Activated gamma-delta T cell treated with anti-CD3 and anti-CD28 coated beads, Interleukin-2, amount 50 U/mL, for 16 hours (primary cell): Measurements from ENCODE around the gene PLXNA3.
A peak's percentile ranks its signal among the peaks of the same experiment; 100 is the strongest.

ENCODE experiments used
- DNase-seq: peaks from one replicate; pipeline ENCODE4 v3.0.0-alpha.2; 2020; ENCODE audit warnings: low read depth

Gene PLXNA3

GRCh38 chrX:154435171-154435733 lies 22.8 kb upstream of the PLXNA3 start:
- DNase-seq: no peak

- peak; percentile 19 for DNase-seq
These were observed 21.6 kb upstream of the PLXNA3 start for GRCh38 chrX:154436374-154436982.

- DNase-seq: peak; percentile 29
These were observed 20.9 kb upstream of the PLXNA3 start, which contains the start of gene GDI1 for GRCh38 chrX:154436983-154437752. GDI1 (plus strand) TSS chrX:154437154; CDS start chrX:154437255, 101 bp downstream.

GRCh38 chrX:154437971-154438893 lies 19.8 kb upstream of the PLXNA3 start:
- no peak for DNase-seq

GRCh38 chrX:154439841-154440240 lies 18.2 kb upstream of the PLXNA3 start:
- DNase-seq: no peak

- no peak for DNase-seq
These were observed 17.3 kb upstream of the PLXNA3 start for GRCh38 chrX:154440623-154441357.

- no peak for DNase-seq
These were observed 16.5 kb upstream of the PLXNA3 start for GRCh38 chrX:154441564-154441963.

- no peak for DNase-seq
These were observed 15.9 kb upstream of the PLXNA3 start for GRCh38 chrX:154441984-154442707.

GRCh38 chrX:154443479-154443910 lies 14.6 kb upstream of the PLXNA3 start:
- DNase-seq: no peak

GRCh38 chrX:154443992-154444754 lies 13.9 kb upstream of the PLXNA3 start, which contains the start of gene FAM50A:
FAM50A (plus strand) TSS chrX:154444141; CDS start chrX:154444236, 95 bp downstream.
- peak; percentile 49 for DNase-seq

GRCh38 chrX:154444755-154445246 lies 13.3 kb upstream of the PLXNA3 start:
- DNase-seq: no peak

GRCh38 chrX:154445776-154446175 lies 12.3 kb upstream of the PLXNA3 start:
- no peak for DNase-seq

GRCh38 chrX:154446430-154446829 lies 11.7 kb upstream of the PLXNA3 start:
- no peak for DNase-seq

GRCh38 chrX:154448484-154448883 lies 9.6 kb upstream of the PLXNA3 start:
- no peak for DNase-seq

- no peak for DNase-seq
These were observed 8.5 kb upstream of the PLXNA3 start for GRCh38 chrX:154449618-154450017.

GRCh38 chrX:154450312-154450711 lies 7.8 kb upstream of the PLXNA3 start:
- no peak for DNase-seq

GRCh38 chrX:154452823-154453222 lies 5.3 kb upstream of the PLXNA3 start:
- no peak for DNase-seq

GRCh38 chrX:154457491-154458115 lies 478 bp upstream of the PLXNA3 start:
- peak; percentile 13 for DNase-seq
